ENCODE data around the gene PYGB. TPM values are rescaled to one million over a fixed set of nuclear protein-coding genes. Genes with fewer than 3 reads are reported as not detected.

The PYGB gene
- total RNA-seq, 1 donor from 2014 or later = 57.9 TPM

- no peak for TF ChIP-seq CTCF (IDR thresholded peaks at IDR 0.05; ENCODE audit: unreplicated experiment)
- Mint-ChIP-seq H3K27me3 (ENCODE audit: unreplicated experiment) (no peaks in the 10 kb centered on the region), H3K4me1 (ENCODE audit: unreplicated experiment) (no peaks in the 10 kb centered on the region), H3K9me3 (ENCODE audit: unreplicated experiment) (no peaks in the 10 kb centered on the region), H3K36me3 (ENCODE audit: low read depth, unreplicated experiment) (no peaks in the 10 kb centered on the region), H3K4me3 (ENCODE audit: unreplicated experiment) (no peak overlapping the region), H3K27ac (ENCODE audit: unreplicated experiment) (no peak overlapping the region)
- no peak for DNase-seq (ENCODE audit: low spot score)
Observed at GRCh38 chr20:25338112-25339023, 90.5 kb downstream of the PYGB start.

GRCh38 chr20:25339608-25340007 is 91.7 kb downstream of the PYGB start:
- Mint-ChIP-seq H3K4me3 (ENCODE audit: unreplicated experiment) (no peak overlapping the region), H3K27ac (ENCODE audit: unreplicated experiment) (no peak overlapping the region), H3K36me3 (ENCODE audit: low read depth, unreplicated experiment) (no peaks in the 10 kb centered on the region), H3K9me3 (ENCODE audit: unreplicated experiment) (no peaks in the 10 kb centered on the region), H3K27me3 (ENCODE audit: unreplicated experiment) (no peaks in the 10 kb centered on the region), H3K4me1 (ENCODE audit: unreplicated experiment) (no peaks in the 10 kb centered on the region)
- no peak for TF ChIP-seq CTCF (IDR thresholded peaks at IDR 0.05; ENCODE audit: unreplicated experiment)
- no peak for DNase-seq (ENCODE audit: low spot score)

GRCh38 chr20:25340380-25340779 is 92.5 kb downstream of the PYGB start:
- no peak overlapping the region for H3K27ac Mint-ChIP-seq (ENCODE audit: unreplicated experiment)
- no peak for DNase-seq (ENCODE audit: low spot score)
- no peaks in the 10 kb centered on the region for H3K4me1 Mint-ChIP-seq (ENCODE audit: unreplicated experiment)
- TF ChIP-seq CTCF (IDR thresholded peaks at IDR 0.05; ENCODE audit: unreplicated experiment) = no peak
- no peaks in the 10 kb centered on the region for H3K36me3 Mint-ChIP-seq (ENCODE audit: low read depth, unreplicated experiment)
- no peaks in the 10 kb centered on the region for H3K9me3 Mint-ChIP-seq (ENCODE audit: unreplicated experiment)
- no peak overlapping the region for H3K4me3 Mint-ChIP-seq (ENCODE audit: unreplicated experiment)
- no peaks in the 10 kb centered on the region for H3K27me3 Mint-ChIP-seq (ENCODE audit: unreplicated experiment)

- DNase-seq (ENCODE audit: low spot score) = no peak
- H3K9me3 Mint-ChIP-seq (ENCODE audit: unreplicated experiment) = no peaks in the 10 kb centered on the region
- no peak overlapping the region for H3K4me3 Mint-ChIP-seq (ENCODE audit: unreplicated experiment)
- H3K4me1 Mint-ChIP-seq (ENCODE audit: unreplicated experiment) = no peaks in the 10 kb centered on the region
- H3K27ac Mint-ChIP-seq (ENCODE audit: unreplicated experiment) = no peak overlapping the region
- no peaks in the 10 kb centered on the region for H3K36me3 Mint-ChIP-seq (ENCODE audit: low read depth, unreplicated experiment)
- no peaks in the 10 kb centered on the region for H3K27me3 Mint-ChIP-seq (ENCODE audit: unreplicated experiment)
- no peak for TF ChIP-seq CTCF (IDR thresholded peaks at IDR 0.05; ENCODE audit: unreplicated experiment)
Observed at GRCh38 chr20:25341716-25342680, 94.1 kb downstream of the PYGB start.
